ENCODE results near the gene SMAD7. TPM values are rescaled to one million over a fixed set of nuclear protein-coding genes. Genes with fewer than 3 reads are reported as not detected.
A peak's percentile ranks its signal among the peaks of the same experiment; 100 is the strongest.

The SMAD7 gene
- total RNA-seq, 2 experiments from 2014 or later: 17.4 to 18.1 TPM

DNA sequence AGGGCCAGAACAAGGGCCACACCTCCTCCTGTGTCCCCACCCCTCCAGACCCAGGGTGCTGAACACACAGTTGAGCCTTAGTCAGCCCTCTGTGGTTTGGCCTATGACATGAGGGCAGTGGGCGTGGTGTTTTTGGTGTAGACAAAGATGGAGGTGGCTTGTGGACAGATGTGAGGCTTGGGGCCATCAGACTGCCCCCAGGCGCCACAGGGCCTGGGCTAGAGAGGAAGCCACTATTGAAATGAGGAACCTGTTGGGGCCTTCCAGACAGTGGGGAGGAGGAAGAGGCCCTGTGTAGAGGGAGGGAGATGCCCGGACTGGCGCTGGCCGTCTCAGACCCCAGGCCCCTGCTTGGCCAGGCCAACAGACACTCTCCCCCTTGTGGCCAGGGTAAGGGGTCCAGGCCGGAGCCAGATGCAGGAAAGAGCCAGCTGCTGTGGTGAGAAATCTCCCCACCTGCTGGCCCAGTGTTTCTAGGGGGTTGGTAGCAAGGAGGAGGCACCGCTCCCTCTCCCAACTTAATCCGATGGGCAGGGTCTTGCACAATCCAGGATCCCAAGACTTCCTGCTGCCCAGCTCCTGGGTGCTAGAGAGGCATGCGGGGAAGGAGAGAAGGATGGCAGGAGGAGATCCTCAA, 53.8 kb downstream of the SMAD7 start:
- peak overlapping the region; percentile 9 for H3K27ac Mint-ChIP-seq
- ChIA-PET POLR2A (no interaction called here), CTCF (interaction anchor here (0.9 to 1.3 kb wide), 3 partner anchors 16 to 99 kb away, joined by 3 to 4 read pairs (median 3); no protein-coding TSS in a partner anchor)
- H3K4me3 Mint-ChIP-seq: no peak overlapping the region
- TF ChIP-seq, protein P1, sequence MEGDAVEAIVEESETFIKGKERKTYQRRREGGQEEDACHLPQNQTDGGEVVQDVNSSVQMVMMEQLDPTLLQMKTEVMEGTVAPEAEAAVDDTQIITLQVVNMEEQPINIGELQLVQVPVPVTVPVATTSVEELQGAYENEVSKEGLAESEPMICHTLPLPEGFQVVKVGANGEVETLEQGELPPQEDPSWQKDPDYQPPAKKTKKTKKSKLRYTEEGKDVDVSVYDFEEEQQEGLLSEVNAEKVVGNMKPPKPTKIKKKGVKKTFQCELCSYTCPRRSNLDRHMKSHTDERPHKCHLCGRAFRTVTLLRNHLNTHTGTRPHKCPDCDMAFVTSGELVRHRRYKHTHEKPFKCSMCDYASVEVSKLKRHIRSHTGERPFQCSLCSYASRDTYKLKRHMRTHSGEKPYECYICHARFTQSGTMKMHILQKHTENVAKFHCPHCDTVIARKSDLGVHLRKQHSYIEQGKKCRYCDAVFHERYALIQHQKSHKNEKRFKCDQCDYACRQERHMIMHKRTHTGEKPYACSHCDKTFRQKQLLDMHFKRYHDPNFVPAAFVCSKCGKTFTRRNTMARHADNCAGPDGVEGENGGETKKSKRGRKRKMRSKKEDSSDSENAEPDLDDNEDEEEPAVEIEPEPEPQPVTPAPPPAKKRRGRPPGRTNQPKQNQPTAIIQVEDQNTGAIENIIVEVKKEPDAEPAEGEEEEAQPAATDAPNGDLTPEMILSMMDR (IDR thresholded peaks at IDR 0.05): no peak
- no peaks in the 10 kb centered on the region for H3K36me3 Mint-ChIP-seq (ENCODE audit: low read depth)
- ATAC-seq (peak; percentile 90), DNase-seq (peak; percentile 75)
- no peaks in the 10 kb centered on the region for H3K27me3 Mint-ChIP-seq
- intact Hi-C loops (cut with micrococcal nuclease): no loop called here
- peaks cover 16% of the 10 kb centered on the region for H3K4me1 Mint-ChIP-seq (ENCODE audit: low read depth)
- H3K9me3 Mint-ChIP-seq: peaks cover 4% of the 10 kb centered on the region

- intact Hi-C loops (cut with micrococcal nuclease): no loop called here
- Mint-ChIP-seq H3K27ac (peak overlapping the region; percentile 9), H3K27me3 (no peaks in the 10 kb centered on the region), H3K36me3 (ENCODE audit: low read depth) (no peaks in the 10 kb centered on the region), H3K4me1 (ENCODE audit: low read depth) (peaks cover 16% of the 10 kb centered on the region), H3K4me3 (no peak overlapping the region), H3K9me3 (peaks cover 4% of the 10 kb centered on the region)
- no peak for DNase-seq
- TF ChIP-seq, protein P1 (IDR thresholded peaks at IDR 0.05): no peak
- ChIA-PET CTCF (no interaction called here), POLR2A (no interaction called here)
- ATAC-seq: no peak
These were observed 54.4 kb downstream of the SMAD7 start for GRCh38 chr18:48896326-48896874.

- H3K9me3 Mint-ChIP-seq: peaks cover 4% of the 10 kb centered on the region
- H3K4me3 Mint-ChIP-seq: no peak overlapping the region
- CTCF ChIA-PET: interaction anchor here (1.2 kb wide), 1 partner anchor 19 kb away, joined by 3 read pairs; no protein-coding TSS in a partner anchor
- peaks cover 10% of the 10 kb centered on the region for H3K4me1 Mint-ChIP-seq (ENCODE audit: low read depth)
- no peak overlapping the region for H3K27ac Mint-ChIP-seq
- POLR2A ChIA-PET: no interaction called here
- TF ChIP-seq, protein P1 (IDR thresholded peaks at IDR 0.05): no peak
- DNase-seq (no peak), ATAC-seq (no peak)
- H3K36me3 Mint-ChIP-seq (ENCODE audit: low read depth): no peaks in the 10 kb centered on the region
- intact Hi-C loops (cut with micrococcal nuclease): no loop called here
- no peaks in the 10 kb centered on the region for H3K27me3 Mint-ChIP-seq
These were observed 55.9 kb downstream of the SMAD7 start for GRCh38 chr18:48894799-48895346.

DNA sequence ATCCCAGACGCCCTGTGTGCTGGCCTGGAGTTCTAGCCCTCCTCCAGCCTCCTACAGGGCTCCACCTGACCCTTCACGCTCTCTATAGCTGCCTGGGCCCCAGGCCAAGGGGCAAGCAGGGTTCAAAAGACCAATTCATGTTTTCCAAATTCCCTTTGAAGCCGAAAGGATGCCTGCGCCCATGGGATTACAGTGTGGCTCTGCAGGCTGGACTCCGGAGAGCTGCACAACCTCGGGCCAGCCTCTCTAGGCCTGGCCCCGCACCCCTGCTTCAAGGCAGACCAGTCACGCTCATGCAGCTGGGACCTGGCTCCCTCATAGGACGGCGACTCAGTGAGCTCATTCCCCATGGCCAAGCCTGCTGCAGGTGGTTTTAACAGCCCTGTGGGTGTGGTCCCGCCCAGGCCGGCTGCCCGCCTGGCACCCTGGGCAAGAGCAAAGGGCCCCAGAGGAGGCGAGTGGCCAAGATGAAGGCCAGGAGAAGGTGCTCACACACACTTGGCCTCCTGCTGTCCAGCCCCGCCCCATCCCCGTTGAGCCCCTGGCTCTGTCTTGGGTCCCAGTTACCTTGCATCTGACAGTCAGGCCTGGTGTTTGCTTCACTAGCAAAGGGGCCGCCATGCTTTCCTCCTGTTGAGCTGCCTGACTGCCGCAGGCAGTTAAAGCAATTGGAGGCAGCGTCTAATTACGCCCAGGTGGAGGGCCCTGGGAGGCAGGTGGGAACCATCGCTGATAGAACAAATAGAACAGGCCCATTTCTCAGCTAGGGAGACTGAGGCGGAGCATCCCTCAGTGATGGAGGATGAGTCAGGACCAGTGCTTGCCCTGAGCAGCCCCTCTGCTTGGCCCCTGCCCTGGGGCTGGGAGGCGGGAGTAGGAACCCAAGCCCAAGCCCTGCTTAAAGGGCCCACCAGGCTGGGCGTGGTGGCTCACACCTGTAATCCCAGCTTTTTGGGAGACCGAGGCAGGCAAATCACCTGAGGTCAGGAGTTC, 56.9 kb downstream of the SMAD7 start:
- H3K4me1 Mint-ChIP-seq (ENCODE audit: low read depth): peaks cover 5% of the 10 kb centered on the region
- POLR2A ChIA-PET: no interaction called here
- no peak overlapping the region for H3K4me3 Mint-ChIP-seq
- CTCF ChIA-PET: no interaction called here
- DNase-seq (no peak), ATAC-seq (no peak)
- H3K27me3 Mint-ChIP-seq: no peaks in the 10 kb centered on the region
- no peaks in the 10 kb centered on the region for H3K36me3 Mint-ChIP-seq (ENCODE audit: low read depth)
- H3K9me3 Mint-ChIP-seq: no peaks in the 10 kb centered on the region
- intact Hi-C loops (cut with micrococcal nuclease): no loop called here
- no peak overlapping the region for H3K27ac Mint-ChIP-seq
- TF ChIP-seq, protein P1 (IDR thresholded peaks at IDR 0.05): no peak

Data from activated CD8-positive, alpha-beta T cell treated with anti-CD3 and anti-CD28 coated beads for 36 hours (primary cell).